HEK293 (cell line): ENCODE measurements around the gene CRCP.
A peak's percentile ranks its signal among the peaks of the same experiment; 100 is the strongest.

ENCODE experiments used
- AEBP2 ChIP-seq: fragments of 450-650 bp; formaldehyde crosslinking; IDR thresholded peaks from 2 replicates; pipeline ENCODE4 v1.5.1; 2016; ENCODE audit warnings: missing biosample characterization, missing genetic modification characterization, borderline replicate concordance
- BCL11B ChIP-seq: fragments of 450-650 bp; formaldehyde crosslinking; IDR thresholded peaks from 2 replicates; pipeline ENCODE4 v1.5.1; 2016; ENCODE audit warnings: low read depth, missing biosample characterization, missing genetic modification characterization
- GLIS1 ChIP-seq: fragments of 450-650 bp; formaldehyde crosslinking; IDR thresholded peaks from 2 replicates; pipeline ENCODE4 v1.5.1; 2016; ENCODE audit warnings: missing biosample characterization, missing genetic modification characterization
- HOXD13 ChIP-seq: sonication (generic); formaldehyde crosslinking; IDR thresholded peaks from 2 replicates; pipeline ENCODE4 v1.8.0; 2022; ENCODE audit warnings: missing genetic modification reagents, borderline replicate concordance
- KLF1 ChIP-seq: fragments of 450-650 bp; formaldehyde crosslinking; IDR thresholded peaks from 2 replicates; pipeline ENCODE4 v1.5.1; 2016; ENCODE audit warnings: missing biosample characterization, missing genetic modification characterization
- KLF17 ChIP-seq: fragments of 450-650 bp; formaldehyde crosslinking; IDR thresholded peaks from 2 replicates; pipeline ENCODE4 v1.5.1; 2016; ENCODE audit warnings: missing biosample characterization, missing genetic modification characterization
- KLF8 ChIP-seq: fragments of 450-650 bp; formaldehyde crosslinking; IDR thresholded peaks from 2 replicates; pipeline ENCODE4 v1.5.1; 2016; ENCODE audit warnings: missing biosample characterization, missing genetic modification characterization
- KLF9 ChIP-seq: fragments of 450-650 bp; formaldehyde crosslinking; IDR thresholded peaks from 2 replicates; pipeline ENCODE4 v1.5.1; 2016; ENCODE audit warnings: missing biosample characterization, missing genetic modification characterization, low read depth
- PRDM10 ChIP-seq: fragments of 450-650 bp; formaldehyde crosslinking; IDR thresholded peaks from 2 replicates; pipeline ENCODE4 v1.5.1; 2016; ENCODE audit warnings: missing biosample characterization, missing genetic modification characterization
- SP2 ChIP-seq: fragments of 450-650 bp; formaldehyde crosslinking; IDR thresholded peaks from 2 replicates; pipeline ENCODE4 v1.5.1; 2016; ENCODE audit warnings: missing biosample characterization, missing genetic modification characterization
- SP3 ChIP-seq: fragments of 450-650 bp; formaldehyde crosslinking; IDR thresholded peaks from 2 replicates; pipeline ENCODE4 v1.5.1; 2016; ENCODE audit warnings: missing biosample characterization, missing genetic modification characterization
- TCF7L2 ChIP-seq: IDR thresholded peaks from 2 replicates; pipeline ENCODE4 v1.6.1; 2011; ENCODE audit warnings: low read depth, mild to moderate bottlenecking, inconsistent platforms, low read length, moderate library complexity, borderline replicate concordance
- ZBTB17 ChIP-seq: fragments of 450-650 bp; formaldehyde crosslinking; IDR thresholded peaks from 2 replicates; pipeline ENCODE4 v1.5.1; 2016; ENCODE audit warnings: missing biosample characterization, missing genetic modification characterization
- ZBTB8A ChIP-seq: fragments of 450-650 bp; formaldehyde crosslinking; IDR thresholded peaks from 2 replicates; pipeline ENCODE4 v1.5.1; 2016; ENCODE audit warnings: missing biosample characterization, missing genetic modification characterization
- ZFHX2 ChIP-seq: fragments of 450-650 bp; formaldehyde crosslinking; conservative IDR thresholded peaks from 2 replicates; pipeline ENCODE4 v1.5.1; 2016; ENCODE audit warnings: missing biosample characterization, missing genetic modification characterization
- ZIC2 ChIP-seq: fragments of 450-650 bp; formaldehyde crosslinking; IDR thresholded peaks from 2 replicates; pipeline ENCODE4 v1.5.1; 2016; ENCODE audit warnings: missing biosample characterization, missing genetic modification characterization
- ZNF140 ChIP-seq: fragments of 450-650 bp; formaldehyde crosslinking; IDR thresholded peaks from 2 replicates; pipeline ENCODE4 v1.5.1; 2016; ENCODE audit warnings: missing biosample characterization, missing genetic modification characterization
- ZNF146 ChIP-seq: fragments of 450-650 bp; formaldehyde crosslinking; IDR thresholded peaks from 2 replicates; pipeline ENCODE4 v1.5.1; 2016; ENCODE audit warnings: missing biosample characterization, missing genetic modification characterization
- ZNF169 ChIP-seq: fragments of 450-650 bp; formaldehyde crosslinking; IDR thresholded peaks from 2 replicates; pipeline ENCODE4 v1.5.1; 2016; ENCODE audit warnings: missing biosample characterization, missing genetic modification characterization
- ZNF211 ChIP-seq: fragments of 450-650 bp; formaldehyde crosslinking; IDR thresholded peaks from 2 replicates; pipeline ENCODE4 v1.5.1; 2016; ENCODE audit warnings: low read depth, missing biosample characterization, missing genetic modification characterization
- ZNF23 ChIP-seq: fragments of 450-650 bp; formaldehyde crosslinking; IDR thresholded peaks from 2 replicates; pipeline ENCODE4 v1.5.1; 2016; ENCODE audit warnings: missing biosample characterization, missing genetic modification characterization, borderline replicate concordance
- ZNF24 ChIP-seq: fragments of 450-650 bp; formaldehyde crosslinking; IDR thresholded peaks from 2 replicates; pipeline ENCODE4 v1.5.1; 2016; ENCODE audit warnings: missing biosample characterization, missing genetic modification characterization
- ZNF266 ChIP-seq: fragments of 450-650 bp; formaldehyde crosslinking; IDR thresholded peaks from 2 replicates; pipeline ENCODE4 v1.5.1; 2016; ENCODE audit warnings: missing biosample characterization, missing genetic modification characterization, low read depth
- ZNF302 ChIP-seq: fragments of 450-650 bp; formaldehyde crosslinking; IDR thresholded peaks from 2 replicates; pipeline ENCODE4 v1.5.1; 2016; ENCODE audit warnings: missing biosample characterization, missing genetic modification characterization, low read depth
- ZNF335 ChIP-seq: fragments of 450-650 bp; formaldehyde crosslinking; conservative IDR thresholded peaks from 2 replicates; pipeline ENCODE4 v1.5.1; 2016; ENCODE audit warnings: missing biosample characterization, missing genetic modification characterization
- ZNF513 ChIP-seq: fragments of 450-650 bp; IDR thresholded peaks from 2 replicates; pipeline ENCODE4 v1.5.1; 2018; ENCODE audit warnings: missing biosample characterization, missing genetic modification characterization
- ZNF529 ChIP-seq: fragments of 450-650 bp; formaldehyde crosslinking; IDR thresholded peaks from 2 replicates; pipeline ENCODE4 v1.5.1; 2017; ENCODE audit warnings: missing genetic modification characterization, missing biosample characterization; ENCODE audit not compliant: insufficient replicate concordance
- ZNF571 ChIP-seq: fragments of 450-650 bp; formaldehyde crosslinking; IDR thresholded peaks from 2 replicates; pipeline ENCODE4 v1.5.0; 2017; ENCODE audit warnings: missing biosample characterization, missing genetic modification characterization
- ZNF621 ChIP-seq: fragments of 450-650 bp; formaldehyde crosslinking; IDR thresholded peaks from 2 replicates; pipeline ENCODE4 v1.5.1; 2017; ENCODE audit warnings: missing biosample characterization, missing genetic modification characterization
- ZNF76 ChIP-seq: fragments of 450-650 bp; formaldehyde crosslinking; IDR thresholded peaks from 2 replicates; pipeline ENCODE4; 2016; ENCODE audit warnings: low read depth, missing biosample characterization, missing genetic modification characterization, borderline replicate concordance
- ZXDB ChIP-seq: fragments of 450-650 bp; formaldehyde crosslinking; IDR thresholded peaks from 2 replicates; pipeline ENCODE4 v1.5.1; 2016; ENCODE audit warnings: missing biosample characterization, missing genetic modification characterization
- TF ChIP-seq, protein P1 (sequence below): fragments of 450-650 bp; formaldehyde crosslinking; IDR thresholded peaks from 2 replicates; pipeline ENCODE4 v1.5.1; 2016; ENCODE audit warnings: missing biosample characterization, missing genetic modification characterization

The CRCP gene

DNA sequence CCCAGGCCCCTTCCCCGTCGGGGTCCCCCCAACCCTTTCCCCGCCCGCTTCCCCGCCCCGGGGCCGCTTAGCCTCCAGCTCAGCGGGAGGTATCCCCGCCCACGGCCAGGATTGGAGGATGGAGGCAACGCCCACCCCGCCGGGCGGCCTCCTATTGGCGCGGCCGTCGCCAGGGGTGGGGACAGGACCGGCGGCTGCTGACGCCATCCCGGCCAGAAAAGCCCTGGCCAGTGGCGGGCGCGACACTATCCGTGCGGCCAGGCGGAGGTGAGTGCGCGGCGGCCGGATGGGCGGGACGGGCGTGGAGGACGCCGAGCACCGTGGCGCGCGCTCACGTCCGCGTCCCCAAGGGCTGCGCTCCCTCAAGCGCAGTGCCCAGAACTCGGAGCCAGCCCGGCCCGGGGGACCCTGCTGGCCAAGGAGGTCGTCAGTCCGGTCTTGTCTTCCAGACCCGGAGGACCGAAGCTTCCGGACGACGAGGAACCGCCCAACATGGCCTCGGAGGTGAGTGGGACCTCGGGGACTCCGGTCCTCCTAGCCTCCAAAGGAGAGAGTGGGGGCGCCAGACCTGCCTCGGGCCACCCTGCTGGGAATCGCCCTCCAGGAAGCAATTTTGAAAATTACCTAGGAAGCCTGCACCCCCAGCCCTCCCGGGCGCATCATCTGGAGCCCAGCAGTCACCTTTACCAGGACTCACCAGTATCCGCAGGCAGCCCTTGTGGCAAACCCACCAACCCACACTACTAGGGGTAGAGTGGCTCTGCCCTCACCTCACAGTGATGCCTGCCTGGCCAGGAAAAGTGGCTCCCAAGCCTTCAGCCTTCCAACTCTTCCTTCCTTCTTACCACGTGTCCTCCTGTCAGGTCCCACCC, 38.8 kb upstream of the CRCP start, which contains the start of gene ASL (continued):
- TF ChIP-seq ZNF513 (tag by site-specific recombination), result no peak
- no peak for TF ChIP-seq TCF7L2
- TF ChIP-seq KLF17 (tag by site-specific recombination), result no peak
- TF ChIP-seq ZNF529 (tag by site-specific recombination), result no peak
- TF ChIP-seq ZNF302, result no peak
- TF ChIP-seq ZNF211, result no peak
- peak; percentile 95 for TF ChIP-seq SP2 (tag by site-specific recombination)
- peak; percentile 15; the same call in 1 of the 2 replicates for TF ChIP-seq ZNF76 (tag by site-specific recombination)
- TF ChIP-seq KLF9 (tag by site-specific recombination), result peak; percentile 62
- TF ChIP-seq ZNF335 (tag by site-specific recombination), result peak; percentile 59
- TF ChIP-seq ZIC2 (tag by site-specific recombination), result peak; percentile 64
- TF ChIP-seq ZNF146 (tag by site-specific recombination), result no peak
- no peak for TF ChIP-seq ZNF140 (tag by site-specific recombination)
- no peak for TF ChIP-seq ZNF266
- peak; percentile 81 for TF ChIP-seq KLF8 (tag by site-specific recombination)
- TF ChIP-seq SP3 (tag by site-specific recombination), result peak; percentile 83
- no peak for TF ChIP-seq PRDM10 (tag by site-specific recombination)
- peak; percentile 78 for TF ChIP-seq GLIS1 (tag by site-specific recombination)
- peak; percentile 76 for TF ChIP-seq ZBTB17
- no peak for TF ChIP-seq ZXDB (tag by site-specific recombination)
- TF ChIP-seq AEBP2 (tag by site-specific recombination), result no peak
- no peak for TF ChIP-seq ZNF621 (tag by site-specific recombination)
- peak; percentile 17; the same call in 1 of the 2 replicates for TF ChIP-seq ZFHX2 (tag by site-specific recombination)
- TF ChIP-seq KLF1 (tag by site-specific recombination), result peak; percentile 67
- no peak for TF ChIP-seq ZNF571 (tag by site-specific recombination)
- no peak for TF ChIP-seq ZNF24 (tag by site-specific recombination)
- TF ChIP-seq ZBTB8A (tag by site-specific recombination), result peak; percentile 54
- TF ChIP-seq, protein P1, sequence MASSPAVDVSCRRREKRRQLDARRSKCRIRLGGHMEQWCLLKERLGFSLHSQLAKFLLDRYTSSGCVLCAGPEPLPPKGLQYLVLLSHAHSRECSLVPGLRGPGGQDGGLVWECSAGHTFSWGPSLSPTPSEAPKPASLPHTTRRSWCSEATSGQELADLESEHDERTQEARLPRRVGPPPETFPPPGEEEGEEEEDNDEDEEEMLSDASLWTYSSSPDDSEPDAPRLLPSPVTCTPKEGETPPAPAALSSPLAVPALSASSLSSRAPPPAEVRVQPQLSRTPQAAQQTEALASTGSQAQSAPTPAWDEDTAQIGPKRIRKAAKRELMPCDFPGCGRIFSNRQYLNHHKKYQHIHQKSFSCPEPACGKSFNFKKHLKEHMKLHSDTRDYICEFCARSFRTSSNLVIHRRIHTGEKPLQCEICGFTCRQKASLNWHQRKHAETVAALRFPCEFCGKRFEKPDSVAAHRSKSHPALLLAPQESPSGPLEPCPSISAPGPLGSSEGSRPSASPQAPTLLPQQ (tag by site-specific recombination), result peak; percentile 53; the same call in 1 of the 2 replicates
- no peak for TF ChIP-seq BCL11B (tag by site-specific recombination)
- TF ChIP-seq ZNF169 (tag by site-specific recombination), result no peak
- TF ChIP-seq HOXD13, result no peak
- TF ChIP-seq ZNF23 (tag by site-specific recombination), result no peak
